GM21423 (cell line): Measurements from ENCODE around the gene NAT8L.

ENCODE experiments used
- ATAC-seq: cut with Tn5 transposase; IDR thresholded peaks from one replicate; pipeline ENCODE4 v1.9.1; 2021; ENCODE audit warnings: mild to moderate bottlenecking, moderate library complexity; ENCODE audit not compliant: unreplicated experiment

Gene NAT8L

DNA sequence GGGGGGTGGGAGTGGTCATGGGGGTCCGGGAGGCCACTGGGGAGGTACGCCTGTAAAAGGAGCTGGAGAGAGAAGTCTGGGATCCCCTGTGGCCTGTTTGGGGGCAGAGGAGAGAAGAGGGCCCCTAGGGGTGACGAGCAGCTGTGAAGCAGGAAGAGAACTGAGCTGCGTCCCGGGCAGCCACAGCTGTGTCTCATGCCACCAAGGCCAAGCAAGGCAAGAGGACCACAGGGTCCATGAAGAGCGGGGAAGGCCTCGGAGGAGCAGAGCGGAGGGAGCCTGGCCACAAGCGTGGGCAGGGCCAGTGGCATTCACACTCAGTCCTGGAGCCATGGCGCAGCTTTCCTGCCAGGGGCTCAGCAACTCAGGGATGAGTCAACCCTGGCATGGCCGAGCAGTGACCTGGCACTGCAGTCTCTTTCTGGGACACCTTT is 13.6 kb upstream of the NAT8L start:
- ATAC-seq = no peak

DNA sequence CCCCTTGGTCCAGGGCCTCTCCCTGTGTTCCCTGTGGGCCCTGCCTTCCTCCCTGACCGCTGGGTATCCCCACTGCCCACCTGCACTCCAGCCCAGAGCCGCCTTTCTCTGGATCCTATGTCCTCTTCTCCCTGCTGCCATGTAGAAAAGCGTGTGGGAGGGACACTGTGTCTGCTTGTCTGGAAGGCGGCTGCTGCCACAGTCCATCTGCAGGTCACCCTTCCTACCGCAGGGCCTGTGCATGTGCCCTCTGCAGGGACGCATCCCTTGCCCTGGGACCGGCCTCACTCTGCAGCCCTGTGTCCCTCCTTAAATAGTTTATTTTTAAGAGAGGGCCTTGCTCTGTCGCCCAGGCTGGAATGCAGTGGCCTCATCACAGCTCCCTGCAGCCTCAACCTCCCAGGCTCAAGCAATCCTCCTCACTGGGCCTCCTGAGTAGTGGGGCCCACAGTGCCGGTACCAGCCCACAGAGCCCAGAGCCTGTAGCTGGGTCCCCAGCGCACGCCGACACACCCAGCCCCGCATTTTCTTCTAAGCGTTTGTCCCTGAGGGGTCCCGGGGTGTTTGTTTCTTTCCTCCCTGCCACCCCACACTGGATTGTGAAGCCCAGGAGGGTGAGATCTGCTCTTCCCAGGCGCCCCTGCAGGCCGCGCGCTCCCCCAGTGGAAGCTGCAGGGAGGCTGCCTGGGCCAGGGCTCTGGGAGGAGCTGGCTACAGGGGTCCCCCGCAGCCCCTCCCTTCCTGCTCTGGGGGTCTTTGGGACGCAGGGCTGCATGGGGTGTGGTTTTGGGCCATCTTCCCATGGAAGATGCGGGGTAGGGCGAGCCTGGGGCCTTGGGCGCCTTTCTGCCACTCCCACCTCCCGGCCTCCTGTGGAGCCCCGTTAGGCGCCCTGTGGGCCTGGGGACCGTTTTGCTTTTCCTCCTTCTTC is 12.8 kb upstream of the NAT8L start:
- ATAC-seq = no peak

GRCh38 chr4:2047031-2047660 is 12.0 kb upstream of the NAT8L start:
- ATAC-seq = no peak

GRCh38 chr4:2047781-2048581 is 11.1 kb upstream of the NAT8L start:
- no peak for ATAC-seq

DNA sequence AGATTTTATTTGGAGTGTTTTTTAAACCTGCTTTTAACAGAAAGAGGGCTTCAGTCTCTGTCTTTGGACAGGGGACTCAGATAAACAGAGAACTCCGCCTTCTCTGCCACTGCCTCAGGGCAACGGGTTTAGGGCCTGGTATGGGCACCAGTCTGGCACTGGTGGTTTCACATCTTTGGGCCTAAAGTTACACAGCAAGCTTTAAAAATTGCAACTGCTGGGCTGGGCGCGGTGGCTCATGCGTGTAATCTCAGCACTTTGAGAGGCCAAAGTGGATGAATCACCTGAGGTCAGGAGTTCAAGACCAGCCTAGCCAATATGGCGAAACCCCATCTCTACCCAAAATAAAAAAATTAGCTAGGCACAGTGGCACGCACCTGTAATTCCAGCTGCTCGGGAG is 10.3 kb upstream of the NAT8L start:
- no peak for ATAC-seq

DNA sequence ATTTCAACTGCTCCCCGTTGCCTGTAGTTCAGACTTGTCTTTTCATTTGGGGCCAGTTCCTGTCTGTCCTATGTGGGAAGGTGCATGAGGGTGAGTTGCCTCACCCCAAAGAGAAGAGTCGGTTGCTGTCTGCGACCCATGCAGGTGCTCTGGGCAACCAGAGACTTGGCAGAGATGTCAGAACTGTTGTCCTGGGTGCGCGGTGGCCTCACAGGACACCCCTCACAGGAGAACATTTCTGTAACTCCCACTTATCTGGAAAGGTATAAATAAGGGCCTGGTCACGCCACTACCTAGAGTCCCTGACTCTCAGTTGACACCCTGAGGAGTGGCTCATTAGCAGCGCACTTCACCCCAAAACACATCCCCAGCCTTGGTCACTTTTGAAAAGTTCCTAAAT is 9.7 kb upstream of the NAT8L start:
- no peak for ATAC-seq

- ATAC-seq = no peak
Measured at GRCh38 chr4:2049811-2050210, 9.3 kb upstream of the NAT8L start.

GRCh38 chr4:2051086-2051485 is 8.0 kb upstream of the NAT8L start:
- no peak for ATAC-seq

DNA sequence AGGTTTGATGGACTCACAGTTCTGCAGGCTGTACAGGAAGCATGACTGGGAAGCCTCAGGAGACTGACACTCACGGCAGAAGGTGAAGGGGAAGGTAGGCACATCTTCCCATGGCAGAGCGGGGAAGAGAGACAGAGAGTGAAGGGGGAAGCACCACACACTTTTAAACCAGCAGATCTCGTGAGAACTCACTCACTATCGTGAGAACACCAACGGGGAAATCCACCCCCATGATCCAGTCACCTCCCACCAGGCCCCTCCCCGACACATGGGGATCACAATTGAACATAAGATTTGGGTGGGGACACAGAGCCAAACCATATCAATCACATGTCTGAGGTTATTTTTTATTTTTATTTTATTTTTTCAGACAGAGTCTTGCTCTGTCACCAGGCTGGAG is 4.9 kb upstream of the NAT8L start:
- ATAC-seq = no peak

DNA sequence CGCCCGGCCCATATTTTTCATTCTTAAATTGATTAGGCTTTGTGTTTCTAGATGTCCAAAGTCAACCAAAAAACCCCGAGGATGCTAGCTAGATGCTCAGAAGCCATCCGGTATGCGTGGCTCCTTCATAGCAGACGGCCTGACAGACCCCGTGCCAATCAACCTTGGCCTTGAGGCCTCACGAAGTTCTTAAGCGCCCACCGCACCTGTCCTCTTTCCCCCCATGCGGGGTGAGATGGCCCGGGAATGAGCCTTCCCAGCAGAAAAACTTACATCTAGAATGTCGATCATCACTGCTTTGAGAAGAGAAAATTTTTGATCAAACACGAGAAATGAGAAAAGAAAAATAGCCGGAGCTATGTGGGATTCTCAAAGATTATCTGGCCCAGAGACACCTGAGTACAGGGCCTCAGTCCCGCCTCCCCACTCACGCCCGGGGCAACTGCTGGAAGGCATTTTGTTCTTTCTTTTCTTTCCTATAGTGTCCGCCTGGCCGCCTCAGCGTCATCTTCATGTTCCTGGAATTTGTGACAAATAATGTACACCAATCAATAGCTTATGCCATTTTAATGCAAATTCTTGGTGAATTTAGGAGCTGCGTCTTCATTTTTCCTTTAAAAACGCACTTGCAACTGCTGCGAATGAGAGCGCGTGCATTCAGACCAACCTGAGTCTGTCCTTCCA is 1.6 kb upstream of the NAT8L start:
- no peak for ATAC-seq

- ATAC-seq = no peak
Measured at GRCh38 chr4:2058264-2059045, 672 bp upstream of the NAT8L start.

DNA sequence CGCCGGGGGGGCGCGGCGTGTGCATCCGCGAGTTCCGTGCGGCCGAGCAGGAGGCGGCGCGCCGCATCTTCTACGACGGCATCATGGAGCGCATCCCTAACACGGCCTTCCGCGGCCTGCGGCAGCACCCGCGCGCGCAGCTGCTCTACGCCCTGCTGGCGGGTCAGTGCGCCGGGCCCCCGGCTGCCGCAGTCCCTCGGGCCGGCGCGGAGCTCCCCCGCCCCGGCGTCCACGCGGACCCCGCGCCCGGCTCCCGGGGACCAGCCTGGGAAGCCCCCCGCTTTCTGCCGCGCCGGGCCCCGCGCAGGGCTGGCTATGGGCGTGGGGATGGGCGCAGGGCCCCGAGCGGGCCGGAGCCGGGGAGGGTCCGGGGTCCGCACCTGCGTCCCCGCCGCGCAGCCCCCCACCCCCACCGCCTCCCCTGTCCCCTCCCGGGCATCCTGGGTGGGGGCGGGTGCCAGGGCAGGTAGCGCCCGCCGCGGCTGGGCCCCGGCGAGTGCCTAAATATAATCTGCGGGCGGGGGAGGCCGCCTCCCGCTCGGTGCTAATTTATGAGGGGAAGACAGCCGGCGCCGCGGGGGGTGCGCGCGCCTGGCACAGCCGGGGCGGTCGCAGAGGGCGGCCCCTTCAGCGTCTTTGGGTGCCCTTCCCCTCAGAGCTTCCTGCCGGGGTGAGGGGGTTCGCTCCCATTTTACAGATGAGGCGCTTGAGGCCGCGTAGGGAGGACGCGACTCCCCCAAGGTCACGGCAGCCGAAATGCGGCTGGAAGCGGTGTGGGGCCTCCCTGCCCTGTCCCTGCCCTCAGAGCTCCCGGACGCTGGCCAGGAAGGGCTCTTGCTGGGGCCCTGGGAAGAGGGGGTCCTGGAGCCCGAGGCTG is 837 bp downstream of the NAT8L start:
- ATAC-seq = no peak

DNA sequence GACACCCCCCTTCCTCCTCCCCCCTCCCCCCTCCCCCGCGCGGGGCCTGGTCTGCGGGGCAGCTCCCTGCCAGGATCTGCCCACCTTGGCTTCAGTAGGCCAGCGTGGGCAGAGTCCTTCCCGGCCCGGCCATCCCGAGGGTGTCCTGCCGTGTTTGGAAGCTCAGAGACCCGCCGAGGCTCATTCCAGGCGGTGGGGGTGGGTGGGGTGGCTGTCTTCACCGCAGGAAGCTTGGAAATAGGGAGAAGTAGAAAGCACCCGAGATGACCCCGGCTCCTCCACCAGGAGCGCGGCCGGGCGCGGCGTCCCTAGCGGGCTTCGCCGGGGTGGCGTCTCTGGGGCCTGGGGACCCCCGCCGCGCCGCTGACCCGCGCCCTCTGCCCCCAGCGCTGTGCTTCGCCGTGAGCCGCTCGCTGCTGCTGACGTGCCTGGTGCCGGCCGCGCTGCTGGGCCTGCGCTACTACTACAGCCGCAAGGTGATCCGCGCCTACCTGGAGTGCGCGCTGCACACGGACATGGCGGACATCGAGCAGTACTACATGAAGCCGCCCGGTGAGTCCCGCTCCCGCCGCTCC is 1.6 kb downstream of the NAT8L start:
- ATAC-seq = no peak

DNA sequence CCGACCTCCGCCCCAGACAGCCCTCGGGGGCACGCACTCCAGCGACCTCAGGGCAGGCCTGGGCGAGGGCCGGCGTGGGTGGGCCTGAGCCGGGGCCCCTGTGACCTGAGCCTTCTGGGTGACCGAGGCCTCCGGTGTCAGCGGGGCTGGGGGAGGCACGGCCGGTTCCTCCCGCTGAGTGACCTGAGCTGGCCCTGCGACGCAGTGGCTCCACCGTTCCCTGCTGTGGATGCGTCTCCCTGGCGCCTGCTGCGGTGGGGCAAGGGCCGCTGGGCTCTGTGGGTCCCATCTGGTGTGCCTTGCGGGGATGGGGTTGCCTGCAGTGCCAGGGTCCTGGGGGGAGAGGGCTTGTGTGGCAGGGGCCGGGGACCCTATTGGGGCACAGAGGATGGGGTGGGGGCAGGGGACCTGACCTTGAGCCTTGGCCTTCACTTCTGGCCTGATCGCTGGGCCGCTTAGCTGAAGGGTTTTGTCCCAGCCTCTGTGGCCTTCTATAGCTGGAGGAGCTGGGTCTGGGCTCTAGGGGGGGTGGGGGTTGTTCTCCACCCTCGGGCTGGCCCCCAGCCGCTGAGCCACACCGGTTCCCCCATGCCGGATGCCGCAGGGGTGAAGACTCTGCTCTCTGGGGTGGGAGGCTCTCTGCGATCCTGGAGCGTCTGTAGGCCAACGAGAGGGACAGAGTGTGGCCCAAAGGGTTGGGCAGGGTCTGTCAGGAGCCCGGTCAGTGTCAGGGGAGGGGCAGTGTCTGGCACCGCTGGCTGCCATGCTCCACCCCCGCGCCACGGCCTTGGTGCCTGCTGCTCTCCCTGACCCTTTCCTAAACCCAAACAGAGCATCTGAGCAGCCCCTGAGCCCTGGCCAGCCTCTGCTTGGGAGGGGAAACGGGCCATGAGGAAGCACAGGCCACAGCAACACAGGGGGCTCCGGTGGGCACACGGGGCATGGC is 2.3 kb downstream of the NAT8L start:
- ATAC-seq = no peak

- no peak for ATAC-seq
Measured at GRCh38 chr4:2062168-2062807, 3.2 kb downstream of the NAT8L start.

GRCh38 chr4:2062808-2063524 is 3.8 kb downstream of the NAT8L start:
- no peak for ATAC-seq
